ENCODE data around the gene S100A3.
A peak's percentile ranks its signal among the peaks of the same experiment; 100 is the strongest.

The S100A3 gene

GRCh38 chr1:153547560-153548551, 1.2 kb downstream of the S100A3 start:
- peak; percentile 63 for DNase-seq (ENCODE audit: low spot score)

- DNase-seq (ENCODE audit: low spot score): peak; percentile 43
These were observed 2.1 kb downstream of the S100A3 start for GRCh38 chr1:153546796-153547559.

GRCh38 chr1:153546371-153546770, 2.7 kb downstream of the S100A3 start:
- no peak for DNase-seq (ENCODE audit: low spot score)

- peak; percentile 88 for DNase-seq (ENCODE audit: low spot score)
These were observed 3.7 kb downstream of the S100A3 start, which contains the start of gene S100A4 for GRCh38 chr1:153545067-153546055. Gene S100A4, minus strand, starts transcription at chr1:153545806. Its CDS starts 1,012 bp downstream, at chr1:153544794.

GRCh38 chr1:153544453-153545066, 4.5 kb downstream of the S100A3 start:
- no peak for DNase-seq (ENCODE audit: low spot score)

GRCh38 chr1:153543736-153544135, 5.3 kb downstream of the S100A3 start:
- DNase-seq (ENCODE audit: low spot score): no peak

GRCh38 chr1:153542956-153543711, 5.9 kb downstream of the S100A3 start:
- no peak for DNase-seq (ENCODE audit: low spot score)

GRCh38 chr1:153541641-153542590, 7.1 kb downstream of the S100A3 start:
- DNase-seq (ENCODE audit: low spot score): no peak

GRCh38 chr1:153540394-153541361, 8.4 kb downstream of the S100A3 start, which contains the start of gene S100A5:
Gene S100A5, minus strand, starts transcription at chr1:153540934. Its CDS starts 743 bp downstream, at chr1:153540191.
- DNase-seq (ENCODE audit: low spot score): no peak

GRCh38 chr1:153539395-153540093, 9.5 kb downstream of the S100A3 start:
- DNase-seq (ENCODE audit: low spot score): no peak

- no peak for DNase-seq (ENCODE audit: low spot score)
These were observed 10.7 kb downstream of the S100A3 start for GRCh38 chr1:153538315-153538821.

- DNase-seq (ENCODE audit: low spot score): no peak
These were observed 11.7 kb downstream of the S100A3 start for GRCh38 chr1:153537376-153537730.

GRCh38 chr1:153536671-153537375, 12.2 kb downstream of the S100A3 start:
- no peak for DNase-seq (ENCODE audit: low spot score)

- peak; percentile 62 for DNase-seq (ENCODE audit: low spot score)
These were observed 12.9 kb downstream of the S100A3 start for GRCh38 chr1:153536012-153536670.

GRCh38 chr1:153535242-153536011, 13.6 kb downstream of the S100A3 start, which contains the start of gene S100A6:
Gene S100A6, minus strand, starts transcription at chr1:153535991. Its CDS starts 652 bp downstream, at chr1:153535339.
- peak; percentile 77 for DNase-seq (ENCODE audit: low spot score)

Measured in hematopoietic multipotent progenitor cell treated with erythropoietin and hydrocortisone succinate and interleukin-3 and kit ligand, for 15 days (in vitro differentiated cells).